Esophagus muscularis mucosa (tissue), 4 donors: ENCODE data around the gene SEC14L1. TPM values are rescaled to one million over a fixed set of nuclear protein-coding genes. Genes with fewer than 3 reads are reported as not detected.

Experiments
- DNase-seq: peaks from one replicate; pipeline ENCODE4 v3.0.0-alpha.2; 2017; ENCODE audit errors: extremely low spot score
- H3K27ac ChIP-seq, 4 donors: fragments of 200-600 bp; sonication (generic); replicated peaks in 1 of 4; 1 replicate in 3 of 4; 2 replicates in 1 of 4; pipeline ENCODE4 v1.5.1; 2016 to 2019; ENCODE audit warnings: mild to moderate bottlenecking in 1 of 4
- H3K27me3 ChIP-seq, 4 donors: fragments of 200-600 bp; sonication (generic); one replicate each; pipeline versions ENCODE4 v1.5.1 to v1.6.0; 2016 to 2019
- H3K36me3 ChIP-seq, 4 donors: fragments of 200-600 bp; sonication (generic); one replicate each; pipeline ENCODE4 v1.5.1; 2016 to 2019
- H3K4me1 ChIP-seq, 4 donors: fragments of 200-600 bp; sonication (generic); one replicate each; pipeline ENCODE4 v1.5.1; 2016 to 2019
- H3K4me3 ChIP-seq, 4 donors: fragments of 200-600 bp; sonication (generic); 1 replicate in 2 of 4; 2 replicates in 2 of 4; pipeline ENCODE4 v1.5.1; 2016 to 2019; ENCODE audit warnings: mild to moderate bottlenecking in 4 of 4, moderate library complexity in 1 of 4
- H3K9me3 ChIP-seq, 4 donors: fragments of 200-600 bp; sonication (generic); 1 replicate in 3 of 4; 2 replicates in 1 of 4; pipeline ENCODE4 v1.5.1; 2016 to 2019
- CTCF ChIP-seq, 3 experiments: fragments of 200-600 bp in 2 of 3; fragments of 450-650 bp in 1 of 3; sonication (generic) in 2 of 3; IDR thresholded peaks; one replicate each; pipeline ENCODE4 v1.5.1; 2017 to 2019; ENCODE audit warnings: antibody characterized with exemption in 3 of 3, mild to moderate bottlenecking in 2 of 3, moderate library complexity in 1 of 3
- EP300 ChIP-seq: sonication (generic); formaldehyde crosslinking; IDR thresholded peaks from one replicate; pipeline ENCODE4 v1.6.1; 2017; ENCODE audit warnings: antibody characterized with exemption
- POLR2A ChIP-seq: fragments of 450-650 bp; IDR thresholded peaks from one replicate; pipeline ENCODE4 v1.6.1; 2017; ENCODE audit warnings: antibody characterized with exemption, moderate library complexity, mild to moderate bottlenecking, low read depth
- POLR2AphosphoS5 ChIP-seq, 2 donors: sonication (generic); formaldehyde crosslinking; IDR thresholded peaks; one replicate each; pipeline ENCODE4 v1.6.1; 2017; ENCODE audit warnings: antibody characterized with exemption in 2 of 2
- WGBS: methylation state at CpG from one replicate; pipeline ENCODE4 v1.1.5; 2018; 5-methylcytosine and 5-hydroxymethylcytosine counted together
- intact Hi-C: fragments of 100-400 bp; cut with DNase I; formaldehyde crosslinking; loops from one replicate; pipeline ENCODE4 v1.15.1; 2023
- total RNA-seq, 4 donors: library from RNA; depleted of rRNA; stranded (reverse); fragments of >200 nt; gene quantifications; one replicate each; pipeline versions ENCODE4 v1.1.0 to v1.2.1, GENCODE V29; 2016

SEC14L1 gene
- total RNA-seq, 4 donors from 2014 or later, result 40.7 to 96.4 (median 64.4) TPM

- H3K4me3 ChIP-seq, result no peak overlapping the region
- 96% methylated on average over 13 of the region's 13 CpGs for WGBS
- H3K4me1 ChIP-seq, result no peaks in the 10 kb centered on the region
- intact Hi-C loops, result no loop called here
- no peaks in the 10 kb centered on the region for H3K9me3 ChIP-seq
- no peak for DNase-seq
- no peaks in the 10 kb centered on the region for H3K27me3 ChIP-seq
- TF ChIP-seq POLR2AphosphoS5 (IDR thresholded peaks at IDR 0.05), result no peak
- TF ChIP-seq CTCF (IDR thresholded peaks at IDR 0.05), result no peak
- TF ChIP-seq EP300, result no peak
- no peak for TF ChIP-seq POLR2A
- H3K27ac ChIP-seq, result no peak overlapping the region
- H3K36me3 ChIP-seq, result no peaks in the 10 kb centered on the region
Observed at GRCh38 chr17:77228816-77229215, 88.0 kb downstream of the SEC14L1 start.

- H3K9me3 ChIP-seq, result no peaks in the 10 kb centered on the region
- H3K4me1 ChIP-seq, result peaks cover 2 to 10% (median 7%) of the 10 kb centered on the region in 4 donors
- no peaks in the 10 kb centered on the region for H3K36me3 ChIP-seq
- TF ChIP-seq CTCF (IDR thresholded peaks at IDR 0.05) (no peak), EP300 (no peak), POLR2AphosphoS5 (IDR thresholded peaks at IDR 0.05) (no peak), POLR2A (no peak)
- no peak overlapping the region for H3K4me3 ChIP-seq
- WGBS, result 94% methylated on average over 24 of the region's 25 CpGs
- no peak overlapping the region for H3K27ac ChIP-seq
- intact Hi-C loops, result no loop called here
- H3K27me3 ChIP-seq, result no peaks in the 10 kb centered on the region
- DNase-seq, result no peak
Observed at GRCh38 chr17:77229786-77230435, 89.1 kb downstream of the SEC14L1 start.

GRCh38 chr17:77230436-77230830 lies 89.7 kb downstream of the SEC14L1 start:
- H3K36me3 ChIP-seq, result no peaks in the 10 kb centered on the region
- no peaks in the 10 kb centered on the region for H3K9me3 ChIP-seq
- intact Hi-C loops, result no loop called here
- H3K27ac ChIP-seq, result no peak overlapping the region
- no peak overlapping the region for H3K4me3 ChIP-seq
- WGBS, result 90% methylated on average over 5 of the region's 6 CpGs
- no peak for DNase-seq
- H3K4me1 ChIP-seq, result peaks cover 6 to 15% (median 12%) of the 10 kb centered on the region in 4 donors
- H3K27me3 ChIP-seq, result no peaks in the 10 kb centered on the region
- no peak for TF ChIP-seq POLR2A
- no peak for TF ChIP-seq CTCF (IDR thresholded peaks at IDR 0.05)
- no peak for TF ChIP-seq POLR2AphosphoS5 (IDR thresholded peaks at IDR 0.05)
- no peak for TF ChIP-seq EP300

- intact Hi-C loops, result no loop called here
Observed at GRCh38 chr17:77231076-77231871, 90.5 kb downstream of the SEC14L1 start.

More at GRCh38 chr17:77231076-77231871, 90.5 kb downstream of the SEC14L1 start:
- Histone ChIP-seq H3K4me1 (peaks cover 15 to 20% (median 20%) of the 10 kb centered on the region in 4 donors), H3K4me3 (no peak overlapping the region), H3K27ac (no peak overlapping the region), H3K9me3 (no peaks in the 10 kb centered on the region), H3K36me3 (no peaks in the 10 kb centered on the region), H3K27me3 (no peaks in the 10 kb centered on the region)
- DNase-seq, result no peak
- 89% methylated on average over 11 of the region's 11 CpGs for WGBS
- TF ChIP-seq CTCF (IDR thresholded peaks at IDR 0.05) (no peak), POLR2AphosphoS5 (IDR thresholded peaks at IDR 0.05) (no peak), POLR2A (no peak), EP300 (no peak)
